Cardiac muscle cell (in vitro differentiated cells and primary cell): ENCODE results near the gene SDC4. TPM values are rescaled to one million over a fixed set of nuclear protein-coding genes. Genes with fewer than 3 reads are reported as not detected.
"Not testable (repeated sequence)": the region's sequence is repeated elsewhere in the genome, so short reads cannot be mapped to it uniquely, and the experiment has no call there.

Experiments
- DNase-seq, 2 donors: peaks; one replicate each; pipeline versions ENCODE4 v3.0.0 to v3.0.0-alpha.2; 2010 to 2017; ENCODE audit warnings: low read depth in 1 of 2, low spot score in 1 of 2
- H3K27ac ChIP-seq: fragments of 200-600 bp; sonication (generic); 2 replicates; pipeline ENCODE4 v1.5.1; 2016
- H3K27me3 ChIP-seq: fragments of 200-600 bp; sonication (generic); 2 replicates; pipeline ENCODE4 v1.6.0; 2016; ENCODE audit warnings: control low read depth
- H3K36me3 ChIP-seq: fragments of 200-600 bp; sonication (generic); 2 replicates; pipeline ENCODE4 v1.5.1; 2016; ENCODE audit warnings: control low read depth
- H3K4me1 ChIP-seq: fragments of 200-600 bp; sonication (generic); 2 replicates; pipeline ENCODE4 v1.8.1; 2017; ENCODE audit warnings: low read depth, mild to moderate bottlenecking, mixed run types
- H3K4me3 ChIP-seq: fragments of 200-600 bp; sonication (generic); 2 replicates; pipeline ENCODE4 v1.5.1; 2016; ENCODE audit warnings: mild to moderate bottlenecking
- H3K9me3 ChIP-seq: fragments of 200-600 bp; sonication (generic); 2 replicates; pipeline ENCODE4 v1.5.1; 2017; ENCODE audit warnings: low read depth, mild to moderate bottlenecking, control low read depth
- CTCF ChIP-seq: IDR thresholded peaks from 2 replicates; pipeline ENCODE4 v1.5.1; 2012; ENCODE audit warnings: low read depth, mild to moderate bottlenecking, low read length
- polyA plus RNA-seq: library from polyadenylated mRNA; unstranded; fragments of >200 nt; fragmentation: Nextera tagmentation; extraction: Ambion mirVana; gene quantifications from 2 replicates; pipeline ENCODE4 v1.2.1, GENCODE V29; 2016
- total RNA-seq: library from RNA; depleted of rRNA; stranded (reverse); fragments of >200 nt; gene quantifications from 2 replicates; pipeline ENCODE4 v1.2.3, GENCODE V29; 2016

SDC4 gene
- total and polyA plus RNA-seq, 2 experiments from 2014 or later: 35.4 to 55.7 TPM

- Histone ChIP-seq H3K36me3 (no peaks in the 10 kb centered on the region), H3K27me3 (no peaks in the 10 kb centered on the region), H3K9me3 (no peaks in the 10 kb centered on the region), H3K4me3 (no peak overlapping the region), H3K27ac (no peak overlapping the region), H3K4me1 (peaks cover 20% of the 10 kb centered on the region)
- peak in 1 of 2 donors; percentile 70 for DNase-seq
- no peak for TF ChIP-seq CTCF
These were observed 7.2 kb upstream of the SDC4 start for GRCh38 chr20:45355209-45356084.

- H3K9me3 ChIP-seq: no peaks in the 10 kb centered on the region
- no peak for TF ChIP-seq CTCF
- no peaks in the 10 kb centered on the region for H3K27me3 ChIP-seq
- H3K36me3 ChIP-seq: no peaks in the 10 kb centered on the region
- no peak overlapping the region for H3K27ac ChIP-seq
- H3K4me3 ChIP-seq: no peak overlapping the region
- peak in 1 of 2 donors; percentile 78 for DNase-seq
- H3K4me1 ChIP-seq: peaks cover 20% of the 10 kb centered on the region
These were observed 6.4 kb upstream of the SDC4 start for GRCh38 chr20:45354423-45355208.

GRCh38 chr20:45353746-45354145 is 5.5 kb upstream of the SDC4 start:
- Histone ChIP-seq H3K9me3 (no peaks in the 10 kb centered on the region), H3K4me1 (peaks cover 14% of the 10 kb centered on the region), H3K36me3 (no peaks in the 10 kb centered on the region), H3K4me3 (no peak overlapping the region), H3K27me3 (no peaks in the 10 kb centered on the region), H3K27ac (no peak overlapping the region)
- no peak for TF ChIP-seq CTCF
- no peak for DNase-seq

- H3K4me1 ChIP-seq: peaks cover 4% of the 10 kb centered on the region
- TF ChIP-seq CTCF: no peak
- DNase-seq: no peak
- no peaks in the 10 kb centered on the region for H3K36me3 ChIP-seq
- H3K27me3 ChIP-seq: no peaks in the 10 kb centered on the region
- no peak overlapping the region for H3K27ac ChIP-seq
- no peaks in the 10 kb centered on the region for H3K9me3 ChIP-seq
- H3K4me3 ChIP-seq: no peak overlapping the region
These were observed 4.5 kb upstream of the SDC4 start for GRCh38 chr20:45352729-45353128.

GRCh38 chr20:45350795-45351194 is 2.6 kb upstream of the SDC4 start:
- DNase-seq, H3K27ac ChIP-seq, H3K9me3 ChIP-seq, H3K4me3 ChIP-seq, H3K36me3 ChIP-seq, H3K27me3 ChIP-seq: not testable (repeated sequence)
- peaks cover 15% of the 10 kb centered on the region for H3K4me1 ChIP-seq

- Histone ChIP-seq H3K9me3 (no peaks in the 10 kb centered on the region), H3K27me3 (no peaks in the 10 kb centered on the region), H3K27ac (no peak overlapping the region), H3K4me1 (peaks cover 21% of the 10 kb centered on the region), H3K4me3 (no peak overlapping the region), H3K36me3 (no peaks in the 10 kb centered on the region)
- no peak for DNase-seq
- TF ChIP-seq CTCF: no peak
These were observed 2.0 kb upstream of the SDC4 start for GRCh38 chr20:45350217-45350616.
